Ascending aorta (tissue), 2 donors: ENCODE results near the gene EIF2AK3. TPM values are rescaled to one million over a fixed set of nuclear protein-coding genes. Genes with fewer than 3 reads are reported as not detected.

Experiments used
- DNase-seq, 2 donors: peaks; one replicate each; pipeline ENCODE4 v3.0.0-alpha.2; 2019; ENCODE audit warnings: low spot score in 2 of 2
- H3K27ac ChIP-seq, 2 donors: fragments of 200-600 bp; sonication (generic); one replicate each; pipeline ENCODE4 v1.5.1; 2016 to 2017; ENCODE audit warnings: mild to moderate bottlenecking in 1 of 2
- H3K27me3 ChIP-seq: fragments of 200-600 bp; sonication (generic); one replicate; pipeline ENCODE4 v1.5.1; 2017
- H3K36me3 ChIP-seq, 2 donors: fragments of 200-600 bp; sonication (generic); one replicate each; pipeline ENCODE4 v1.5.1; 2016
- H3K4me1 ChIP-seq, 2 donors: fragments of 200-600 bp; sonication (generic); one replicate each; pipeline ENCODE4 v1.5.1; 2016 to 2017; ENCODE audit warnings: mild to moderate bottlenecking in 1 of 2
- H3K4me3 ChIP-seq, 2 donors: fragments of 200-600 bp; sonication (generic); one replicate each; pipeline ENCODE4 v1.5.1; 2016 to 2017; ENCODE audit warnings: mild to moderate bottlenecking in 1 of 2
- H3K9me3 ChIP-seq, 2 donors: fragments of 200-600 bp; sonication (generic); one replicate each; pipeline ENCODE4 v1.5.1; 2016
- intact Hi-C: fragments of 100-400 bp; cut with DNase I; formaldehyde crosslinking; loops from one replicate; pipeline ENCODE4 v1.15.1; 2023
- total RNA-seq: library from RNA; depleted of rRNA; stranded (reverse); fragments of >200 nt; gene quantifications from one replicate; pipeline ENCODE4 v1.1.0, GENCODE V29; 2016
- TF ChIP-seq, protein P1 (sequence below), 3 experiments: fragments of 200-600 bp in 2 of 3; fragments of 450-650 bp in 1 of 3; sonication (generic) in 2 of 3; IDR thresholded peaks; one replicate each; pipeline ENCODE4 v1.5.1; 2016 to 2019; ENCODE audit warnings: antibody characterized with exemption in 3 of 3, mild to moderate bottlenecking in 1 of 3, moderate library complexity in 1 of 3

The EIF2AK3 gene
- 6.5 TPM for total RNA-seq

DNA sequence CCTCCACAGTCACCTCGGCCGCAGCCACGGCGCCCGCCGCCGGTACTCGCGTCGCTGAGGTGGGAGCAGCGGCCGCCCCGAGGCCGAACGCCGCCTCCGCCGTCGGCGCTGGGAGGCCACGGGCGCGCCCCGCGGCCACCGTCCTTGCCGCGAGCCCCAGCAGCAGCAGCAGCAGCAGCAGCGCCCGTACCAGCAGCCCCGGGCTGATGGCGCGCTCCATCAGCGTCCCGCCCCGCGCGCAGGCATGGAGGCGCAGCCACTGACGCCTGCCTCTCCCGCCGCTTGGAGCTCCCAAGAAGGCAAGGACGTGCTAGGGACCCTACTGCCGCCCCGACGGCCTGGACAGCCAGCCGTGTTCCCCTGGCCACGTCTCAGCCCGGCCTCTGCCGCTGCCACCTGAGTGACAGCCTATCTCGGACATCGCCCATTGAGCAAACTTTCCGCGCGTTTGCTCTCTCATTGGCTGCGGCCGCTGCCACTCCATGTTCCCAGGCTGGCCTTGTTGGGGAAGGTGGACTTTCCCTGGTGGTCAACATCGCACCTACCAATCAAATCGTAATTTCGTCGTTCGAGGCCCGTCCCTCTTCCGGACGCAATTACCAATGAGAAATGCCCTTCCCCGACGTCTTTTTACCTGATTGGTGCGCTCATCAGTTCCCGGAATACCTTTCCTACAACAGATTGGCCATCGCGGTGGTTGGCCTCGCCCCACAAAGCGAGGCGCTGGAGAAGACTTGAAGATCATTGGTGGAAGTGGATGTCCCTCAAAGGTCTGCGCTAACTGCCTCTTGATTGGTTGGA lies at the start of gene EIF2AK3:
EIF2AK3 (minus strand) TSS at position 410 of the 801 bp plus-strand sequence; CDS start at position 220, 190 bp downstream.
- Histone ChIP-seq H3K36me3 (no peaks in the 10 kb centered on the region), H3K27me3 (no peaks in the 10 kb centered on the region), H3K4me1 (peaks cover 0 to 17% of the 10 kb centered on the region in 2 donors), H3K9me3 (no peaks in the 10 kb centered on the region), H3K27ac (peak within 1 kb of the TSS; percentile 98), H3K4me3 (peak within 1 kb of the TSS; percentile 98 to 99)
- DNase-seq = peak; percentile 99
- intact Hi-C loops = loop anchor here (1.0 to 2.0 kb wide), 4 partner anchors 26 to 64 kb away; partner anchors contain the start of gene RPIA
- TF ChIP-seq, protein P1, sequence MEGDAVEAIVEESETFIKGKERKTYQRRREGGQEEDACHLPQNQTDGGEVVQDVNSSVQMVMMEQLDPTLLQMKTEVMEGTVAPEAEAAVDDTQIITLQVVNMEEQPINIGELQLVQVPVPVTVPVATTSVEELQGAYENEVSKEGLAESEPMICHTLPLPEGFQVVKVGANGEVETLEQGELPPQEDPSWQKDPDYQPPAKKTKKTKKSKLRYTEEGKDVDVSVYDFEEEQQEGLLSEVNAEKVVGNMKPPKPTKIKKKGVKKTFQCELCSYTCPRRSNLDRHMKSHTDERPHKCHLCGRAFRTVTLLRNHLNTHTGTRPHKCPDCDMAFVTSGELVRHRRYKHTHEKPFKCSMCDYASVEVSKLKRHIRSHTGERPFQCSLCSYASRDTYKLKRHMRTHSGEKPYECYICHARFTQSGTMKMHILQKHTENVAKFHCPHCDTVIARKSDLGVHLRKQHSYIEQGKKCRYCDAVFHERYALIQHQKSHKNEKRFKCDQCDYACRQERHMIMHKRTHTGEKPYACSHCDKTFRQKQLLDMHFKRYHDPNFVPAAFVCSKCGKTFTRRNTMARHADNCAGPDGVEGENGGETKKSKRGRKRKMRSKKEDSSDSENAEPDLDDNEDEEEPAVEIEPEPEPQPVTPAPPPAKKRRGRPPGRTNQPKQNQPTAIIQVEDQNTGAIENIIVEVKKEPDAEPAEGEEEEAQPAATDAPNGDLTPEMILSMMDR (IDR thresholded peaks at IDR 0.05) = peak in 1 of 3 experiments; percentile 17

DNA sequence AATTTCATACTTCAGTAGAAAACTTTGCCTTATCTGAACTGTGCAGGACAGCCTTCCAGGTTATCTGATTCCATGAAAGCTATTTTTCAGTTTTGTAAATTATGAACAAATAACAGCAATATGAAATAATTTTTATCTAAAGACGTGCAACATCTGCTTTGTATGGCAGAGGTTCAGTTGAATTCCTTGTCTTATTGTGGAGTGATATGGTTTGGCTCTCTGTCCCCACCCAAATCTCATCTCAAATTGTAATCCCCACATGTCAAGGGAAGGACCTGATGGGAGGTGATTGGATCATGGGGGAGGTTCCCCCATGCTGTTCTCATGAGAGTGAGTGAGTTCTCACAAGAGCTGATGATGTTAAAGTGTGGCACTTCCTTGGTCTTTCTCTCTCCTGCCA lies 46.1 kb upstream of the EIF2AK3 start:
- intact Hi-C loops = no loop called here
- no peaks in the 10 kb centered on the region for H3K36me3 ChIP-seq
- no peaks in the 10 kb centered on the region for H3K4me1 ChIP-seq
- DNase-seq = no peak
- H3K27ac ChIP-seq = no peak overlapping the region
- no peaks in the 10 kb centered on the region for H3K27me3 ChIP-seq
- TF ChIP-seq, protein P1 (IDR thresholded peaks at IDR 0.05) = no peak
- H3K4me3 ChIP-seq = no peak overlapping the region
- H3K9me3 ChIP-seq = no peaks in the 10 kb centered on the region

DNA sequence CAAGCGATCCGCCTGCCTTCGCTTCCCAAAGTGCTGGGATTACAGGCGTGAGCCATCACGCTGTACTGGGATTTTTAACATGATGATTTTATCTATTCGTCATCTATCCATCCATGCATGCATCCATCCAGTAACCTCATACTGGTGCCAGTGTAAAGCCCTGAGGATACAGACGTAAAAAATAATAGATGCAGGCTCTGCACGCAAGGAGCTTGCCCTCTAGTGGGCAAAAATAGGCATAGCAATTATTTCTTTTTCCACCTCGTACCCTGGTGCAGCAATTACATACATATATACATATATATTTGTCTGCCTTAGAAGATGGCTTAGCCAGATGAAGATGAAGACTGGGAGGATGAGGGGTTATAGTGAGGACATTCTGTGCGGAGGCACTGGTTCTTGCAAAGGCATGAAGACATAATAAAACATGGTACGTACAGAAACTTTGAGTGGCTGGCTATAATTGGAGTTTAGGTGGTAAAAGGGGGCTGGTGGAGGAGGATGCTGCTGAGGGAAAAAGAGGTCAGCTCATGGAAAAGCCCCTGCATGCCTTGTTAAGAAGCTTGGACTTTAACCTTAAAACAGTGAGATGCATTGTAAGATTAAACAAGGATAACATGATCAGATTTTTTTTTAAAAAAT lies 44.6 kb upstream of the EIF2AK3 start:
- TF ChIP-seq, protein P1 (IDR thresholded peaks at IDR 0.05) = peak; percentile 65 to 91 (median 83)
- intact Hi-C loops = loop anchor here (1.0 to 2.0 kb wide), 2 partner anchors 45 to 81 kb away; partner anchors contain the start of gene EIF2AK3

DNA sequence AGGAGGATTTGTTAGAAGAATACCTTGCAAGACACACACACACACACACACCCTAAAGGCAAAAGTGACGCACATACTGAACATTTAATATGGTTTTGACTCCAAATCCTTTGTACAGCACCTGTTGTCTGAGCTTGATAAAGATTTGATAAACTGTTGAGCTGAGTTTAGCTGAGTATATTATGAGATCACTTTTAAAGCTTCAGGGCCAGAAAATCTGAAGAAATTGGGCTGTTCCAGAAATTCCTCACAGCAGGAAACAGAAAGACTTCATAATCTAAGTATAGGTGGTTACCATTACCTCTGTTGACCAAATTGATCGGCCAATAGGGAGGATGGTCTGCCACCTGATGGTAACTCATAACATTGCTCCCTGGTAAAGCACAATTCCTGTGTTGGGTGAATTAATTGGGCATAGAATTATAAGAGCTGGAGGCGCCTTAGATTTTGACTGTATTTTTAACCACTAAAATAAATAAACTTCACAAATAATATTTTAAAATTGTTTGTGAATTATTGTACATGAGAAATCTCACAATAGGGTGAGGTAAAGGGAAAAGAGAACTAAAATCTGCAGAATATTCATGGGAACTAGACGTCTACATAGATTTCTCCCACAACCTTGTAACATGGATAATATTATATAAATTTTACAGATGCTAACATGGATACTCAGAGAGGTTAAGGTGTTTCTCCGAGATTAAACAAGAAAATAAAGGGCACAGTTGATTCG lies 42.4 kb upstream of the EIF2AK3 start:
- Histone ChIP-seq H3K27me3 (no peaks in the 10 kb centered on the region), H3K4me1 (no peaks in the 10 kb centered on the region), H3K27ac (no peak overlapping the region), H3K36me3 (no peaks in the 10 kb centered on the region), H3K4me3 (no peak overlapping the region), H3K9me3 (no peaks in the 10 kb centered on the region)
- no peak for DNase-seq
- intact Hi-C loops = loop anchor here (2.0 kb wide), 1 partner anchor 43 kb away; the partner anchor contains the start of gene EIF2AK3
- TF ChIP-seq, protein P1 (IDR thresholded peaks at IDR 0.05) = peak; percentile 8 to 58 (median 45)

More for the DNA sequence above, 44.6 kb upstream of the EIF2AK3 start:
- Histone ChIP-seq H3K27ac (no peak overlapping the region), H3K4me3 (no peak overlapping the region), H3K9me3 (no peaks in the 10 kb centered on the region), H3K36me3 (no peaks in the 10 kb centered on the region), H3K27me3 (no peaks in the 10 kb centered on the region), H3K4me1 (no peaks in the 10 kb centered on the region)
- DNase-seq = no peak

DNA sequence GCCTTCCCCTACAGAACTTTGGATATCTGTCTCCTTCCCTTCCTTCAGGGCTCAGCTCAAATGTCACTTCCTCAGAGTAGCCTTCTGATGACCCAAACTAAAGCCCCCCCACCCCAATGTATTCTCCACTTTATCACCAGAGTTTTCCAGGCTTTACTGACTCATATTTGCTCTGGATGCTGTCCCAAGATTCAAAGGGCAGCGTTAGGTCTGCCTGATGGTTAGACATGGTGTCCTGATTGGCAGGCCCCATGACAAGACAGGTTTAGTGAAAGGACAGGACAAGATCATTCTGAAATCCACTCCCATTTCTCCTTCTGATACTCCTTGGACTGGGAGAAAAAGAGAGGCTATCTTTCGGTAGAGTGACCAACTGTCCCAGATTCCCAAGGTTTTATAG lies 41.6 kb upstream of the EIF2AK3 start:
- H3K36me3 ChIP-seq = no peaks in the 10 kb centered on the region
- no peaks in the 10 kb centered on the region for H3K9me3 ChIP-seq
- no peak overlapping the region for H3K27ac ChIP-seq
- no peak overlapping the region for H3K4me3 ChIP-seq
- no peaks in the 10 kb centered on the region for H3K27me3 ChIP-seq
- TF ChIP-seq, protein P1 (IDR thresholded peaks at IDR 0.05) = no peak
- DNase-seq = no peak
- no peaks in the 10 kb centered on the region for H3K4me1 ChIP-seq
- intact Hi-C loops = no loop called here
